ENCODE results near the gene FGF8.
A peak's percentile ranks its signal among the peaks of the same experiment; 100 is the strongest.

The FGF8 gene

DNA sequence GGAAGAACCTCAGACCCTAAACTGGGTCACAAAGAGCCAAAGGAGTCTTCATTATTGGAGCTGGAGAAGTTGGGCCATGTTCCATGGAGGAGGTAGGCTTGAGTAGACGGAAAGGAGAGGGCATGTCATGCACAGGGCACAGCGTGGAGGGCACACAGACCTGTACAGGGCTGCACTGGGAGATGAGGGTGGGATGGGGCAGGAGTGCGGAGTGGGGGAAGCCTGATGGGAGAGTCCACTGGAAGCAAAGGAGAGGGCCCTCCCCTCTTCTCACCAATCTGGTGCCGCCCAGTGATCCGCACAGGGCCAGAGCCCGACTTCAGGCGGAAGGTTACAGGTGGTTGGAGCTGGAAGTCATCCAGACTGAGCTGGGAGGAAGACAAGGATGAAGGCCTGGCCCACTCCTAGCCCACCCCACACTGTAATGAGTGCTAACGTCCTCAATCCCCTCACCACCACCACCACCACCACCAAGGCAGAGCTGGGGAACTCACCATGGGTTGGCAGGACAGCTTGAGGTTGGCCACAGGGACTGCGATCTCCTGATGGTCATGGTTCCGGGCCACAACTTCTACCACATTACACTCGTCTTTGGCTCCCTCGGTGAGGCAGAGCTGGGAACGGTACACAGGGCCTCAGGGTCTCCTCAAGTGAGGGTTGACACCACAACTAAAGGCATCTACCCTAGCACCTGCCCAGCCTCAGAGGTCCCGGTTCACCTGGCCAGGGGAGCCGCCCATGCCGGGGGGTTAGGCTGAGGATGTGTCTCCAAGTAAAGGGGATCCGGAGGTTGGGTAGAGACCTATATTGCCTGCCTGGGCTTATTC is 6.3 kb upstream of the FGF8 start:
- DNase-seq: no peak

DNA sequence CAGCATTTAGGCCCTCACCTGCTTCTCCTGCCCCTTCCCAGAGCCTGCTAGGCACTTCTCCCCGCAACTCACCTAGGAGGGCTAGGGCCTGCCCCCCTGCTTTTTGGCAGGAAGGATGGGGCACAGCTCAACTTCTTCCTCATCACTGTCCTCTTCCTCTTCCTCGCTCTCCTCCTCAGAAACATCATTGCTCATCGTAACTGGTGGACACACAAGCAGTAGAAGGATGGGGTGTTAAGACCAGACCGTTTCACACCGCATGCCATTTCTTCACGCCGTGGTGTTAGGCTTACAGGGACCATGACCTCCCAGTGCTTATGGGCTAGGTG is 5.7 kb upstream of the FGF8 start:
- no peak for DNase-seq

DNA sequence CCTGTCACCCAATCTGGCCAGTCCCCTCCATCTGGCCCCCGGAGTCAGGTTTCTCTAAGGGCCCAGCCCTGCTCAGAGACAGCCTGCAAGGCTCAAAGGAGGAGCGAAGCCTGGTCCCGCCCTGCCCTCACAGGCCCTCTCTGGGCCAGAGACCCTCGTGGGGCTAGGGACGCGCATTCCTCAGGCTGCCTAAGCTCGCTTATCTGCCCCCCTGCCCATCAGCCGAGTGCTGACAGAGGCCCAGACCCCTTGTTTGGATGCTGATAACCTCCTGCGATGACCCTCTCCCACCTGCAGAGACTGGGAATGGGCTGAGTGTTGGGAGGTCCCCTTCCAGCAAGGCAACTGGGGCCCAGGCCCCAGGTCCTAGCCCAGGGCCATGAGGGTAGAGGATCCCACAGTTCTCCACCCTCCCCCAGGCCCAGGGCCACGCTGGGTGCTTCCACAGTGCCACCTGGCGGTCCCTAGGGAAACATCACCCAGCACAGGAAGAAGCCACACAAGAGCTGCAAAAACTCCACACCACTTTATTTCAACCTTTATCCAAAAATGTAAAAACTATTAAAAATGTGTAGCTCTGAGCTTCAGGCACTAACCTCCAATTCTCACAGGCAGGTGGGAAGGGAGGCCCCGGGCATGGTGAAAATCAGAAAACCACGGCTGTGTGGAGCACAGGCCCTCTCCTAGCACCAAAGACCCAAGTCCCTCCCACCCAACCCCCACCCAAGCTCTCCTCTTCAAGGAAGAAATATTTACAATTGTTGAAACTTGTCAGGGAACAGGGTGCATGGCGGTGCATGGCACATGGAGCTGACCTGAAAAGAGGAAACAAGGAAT is 5.1 kb upstream of the FGF8 start:
- DNase-seq: peak; percentile 81

DNA sequence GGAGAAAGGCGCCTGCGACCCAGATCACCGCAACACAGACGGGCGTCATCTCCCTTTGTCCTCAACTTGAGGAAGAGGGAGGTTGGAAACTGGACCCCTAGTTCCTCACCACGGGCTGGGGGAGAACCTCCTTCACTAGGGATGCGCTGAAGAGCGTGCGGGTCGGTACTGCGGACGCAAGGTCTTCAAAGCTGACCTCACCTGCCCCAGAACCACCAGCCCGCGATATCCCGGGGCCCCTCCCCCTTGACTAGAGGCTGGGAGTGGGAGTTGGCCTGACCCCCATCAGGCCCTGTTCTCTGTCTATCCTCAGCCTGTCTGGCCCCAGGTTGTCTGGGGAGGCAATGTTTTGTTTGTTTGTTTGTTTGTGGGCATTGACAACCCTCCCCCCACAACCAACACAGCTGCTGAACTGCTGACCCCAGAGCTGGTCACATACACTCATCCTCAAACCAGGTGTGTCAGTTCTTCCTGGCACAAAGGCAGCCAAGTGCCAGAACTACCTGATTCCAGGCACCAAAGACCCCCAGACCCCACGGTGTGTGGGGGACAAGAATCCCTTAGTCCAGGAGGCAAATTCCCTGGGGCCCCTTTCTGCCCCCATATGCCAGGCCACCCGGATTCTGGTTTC is 4.4 kb upstream of the FGF8 start:
- no peak for DNase-seq

DNA sequence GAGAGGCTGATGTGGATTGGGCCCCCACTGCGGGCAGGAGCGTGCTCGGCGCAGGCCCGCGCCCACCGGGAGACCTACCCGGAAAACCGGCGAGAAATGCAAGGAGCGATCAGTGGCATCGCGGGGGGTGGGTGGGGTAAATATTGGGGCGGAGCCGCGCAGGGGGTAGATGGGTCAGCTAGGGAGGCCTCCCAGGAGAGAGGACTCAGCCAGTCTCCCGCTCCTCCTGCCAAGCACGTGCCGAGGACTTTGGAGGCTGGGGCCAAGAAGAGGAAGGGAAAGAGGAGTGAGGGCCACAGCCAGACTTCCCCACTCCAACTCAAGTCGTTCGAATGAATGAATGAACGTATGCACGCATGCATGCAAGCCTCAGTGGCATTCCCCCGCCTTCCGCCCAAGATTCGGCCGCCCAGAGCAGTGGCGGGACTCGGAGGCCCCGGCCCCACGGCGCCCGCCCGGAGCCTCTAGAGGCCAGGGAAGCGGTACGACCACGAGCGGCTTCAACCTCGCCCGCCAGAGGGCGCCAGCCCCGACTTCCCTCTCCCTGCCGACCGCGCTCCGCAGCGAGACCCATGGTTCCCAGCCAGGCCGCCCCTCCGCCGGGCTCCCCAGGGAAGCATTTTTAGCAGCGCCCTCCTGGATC is 3.8 kb upstream of the FGF8 start:
- peak; percentile 87 for DNase-seq

DNA sequence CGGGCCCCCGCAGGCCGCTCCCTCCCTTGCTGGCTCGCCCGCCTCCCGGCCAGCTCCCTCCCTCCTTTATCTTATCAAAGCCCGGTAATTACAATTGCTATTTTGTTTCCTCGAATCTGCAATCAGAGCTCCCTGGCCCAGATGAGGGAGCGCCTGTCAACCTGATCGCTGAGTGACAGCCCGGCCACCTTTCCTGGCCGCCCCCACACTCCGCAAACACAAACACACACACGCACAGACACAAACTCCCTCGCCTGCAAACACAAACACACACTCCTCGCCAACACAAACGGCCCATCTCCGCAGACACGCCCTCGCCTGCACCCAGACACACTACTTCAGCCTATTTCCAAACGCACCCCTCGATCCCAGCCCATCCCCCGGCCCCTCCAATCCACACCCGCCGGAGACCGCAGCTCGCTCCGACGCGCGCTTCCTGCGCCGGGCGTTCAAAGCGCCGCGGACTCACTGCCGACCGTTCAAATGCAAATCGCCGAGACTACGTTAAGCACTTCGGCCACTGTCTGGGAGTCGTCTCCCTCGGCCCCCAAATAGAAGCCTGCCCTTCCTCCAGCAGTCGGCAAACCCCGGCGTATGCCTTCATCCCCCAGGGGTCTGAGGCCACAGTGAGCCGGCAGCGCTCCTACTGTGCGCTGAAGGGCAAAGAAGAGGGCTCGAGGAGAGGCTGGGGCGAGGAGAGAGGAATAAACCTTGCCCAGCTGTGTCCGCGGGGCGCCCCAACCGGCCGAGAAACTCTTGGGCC is 3.0 kb upstream of the FGF8 start:
- peak; percentile 22 for DNase-seq

DNA sequence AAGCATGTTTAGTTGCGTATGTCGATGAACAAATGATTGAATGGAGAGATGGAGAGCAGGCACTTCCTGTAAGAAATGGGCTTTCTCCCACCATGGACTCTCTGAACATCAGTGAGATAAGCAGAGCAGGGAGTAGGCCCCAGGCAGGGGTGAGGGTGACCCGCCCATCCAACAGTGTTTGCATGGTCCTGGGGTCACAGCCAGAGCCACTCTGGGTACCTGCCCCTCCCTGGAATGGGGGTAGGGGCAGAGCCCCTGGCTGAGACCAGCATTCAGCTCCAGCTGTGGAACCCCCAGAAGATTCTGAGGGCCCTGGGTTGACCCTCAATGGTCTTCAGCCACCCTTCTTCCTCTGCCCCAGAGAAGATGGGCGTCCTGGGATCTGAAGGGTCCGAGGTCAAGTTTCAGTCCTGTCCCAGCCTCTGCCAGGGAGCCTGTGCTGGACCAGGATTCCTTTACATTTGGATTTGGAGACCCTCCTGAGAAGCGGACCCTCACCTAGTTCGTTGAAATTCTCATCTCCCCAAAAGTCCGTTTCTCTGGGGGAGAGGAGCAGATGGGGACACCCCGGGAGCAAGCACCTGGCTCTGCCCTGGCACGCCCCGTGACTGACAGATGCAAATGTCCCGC is 2.4 kb upstream of the FGF8 start:
- DNase-seq: no peak

DNA sequence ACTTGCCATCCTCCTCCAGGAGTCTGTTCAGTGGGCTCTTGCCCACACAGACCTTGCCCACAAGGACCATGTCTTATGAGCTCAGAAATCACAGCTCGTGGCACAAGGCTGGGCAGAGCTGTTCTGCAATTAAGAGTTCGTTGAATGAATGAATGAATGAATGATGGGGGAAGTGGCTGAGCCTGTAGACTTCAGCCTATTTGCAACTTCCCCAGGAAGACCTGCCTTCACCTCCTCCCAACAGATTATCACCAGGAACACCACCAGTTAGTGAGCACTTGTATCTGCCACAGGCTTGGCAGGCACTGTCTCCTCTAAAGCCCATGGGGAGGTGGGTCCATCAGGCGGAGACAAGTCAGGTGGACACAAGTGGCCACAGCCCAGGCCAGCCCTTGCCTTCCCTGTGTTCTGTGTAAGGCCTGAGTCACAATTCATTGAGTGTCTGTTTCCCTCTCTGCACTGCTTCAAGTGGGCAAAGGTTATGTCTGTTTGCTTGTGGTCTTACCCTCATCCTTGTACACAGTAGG is 1.8 kb upstream of the FGF8 start:
- DNase-seq: no peak

DNA sequence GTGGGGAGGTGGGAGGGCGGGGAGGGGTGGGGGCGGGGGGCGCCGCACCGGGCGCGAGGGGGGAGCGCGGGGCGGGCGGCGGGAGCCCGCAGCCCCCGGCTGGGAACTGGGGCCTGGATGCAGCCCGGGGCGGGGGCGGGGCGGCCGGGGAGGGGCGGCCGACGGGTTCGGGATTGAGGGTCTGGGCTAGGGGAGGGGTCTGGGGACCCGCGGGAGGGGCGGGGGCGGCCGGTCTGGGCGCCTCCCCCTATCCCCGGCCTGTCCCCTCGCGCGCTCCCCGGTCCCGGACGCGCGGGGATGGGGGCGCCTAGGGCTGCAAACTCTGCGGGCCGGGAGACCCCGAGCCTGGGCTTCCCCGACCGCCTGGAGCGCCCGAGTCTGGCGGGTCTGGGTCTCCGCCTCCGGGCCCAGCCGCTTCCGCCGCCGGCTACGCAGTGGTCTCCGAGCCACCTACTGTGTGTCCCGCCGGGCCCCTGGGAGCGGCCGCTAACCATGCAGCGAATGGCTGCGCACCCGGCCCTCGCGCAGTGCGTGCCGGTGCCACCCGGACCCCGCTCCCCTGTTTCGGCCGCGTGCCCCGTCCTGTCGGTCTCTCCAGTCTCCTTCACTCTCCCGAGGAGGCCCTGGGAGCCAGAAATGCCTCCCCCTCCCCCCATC is 375 bp upstream of the FGF8 start:
- no peak for DNase-seq

DNA sequence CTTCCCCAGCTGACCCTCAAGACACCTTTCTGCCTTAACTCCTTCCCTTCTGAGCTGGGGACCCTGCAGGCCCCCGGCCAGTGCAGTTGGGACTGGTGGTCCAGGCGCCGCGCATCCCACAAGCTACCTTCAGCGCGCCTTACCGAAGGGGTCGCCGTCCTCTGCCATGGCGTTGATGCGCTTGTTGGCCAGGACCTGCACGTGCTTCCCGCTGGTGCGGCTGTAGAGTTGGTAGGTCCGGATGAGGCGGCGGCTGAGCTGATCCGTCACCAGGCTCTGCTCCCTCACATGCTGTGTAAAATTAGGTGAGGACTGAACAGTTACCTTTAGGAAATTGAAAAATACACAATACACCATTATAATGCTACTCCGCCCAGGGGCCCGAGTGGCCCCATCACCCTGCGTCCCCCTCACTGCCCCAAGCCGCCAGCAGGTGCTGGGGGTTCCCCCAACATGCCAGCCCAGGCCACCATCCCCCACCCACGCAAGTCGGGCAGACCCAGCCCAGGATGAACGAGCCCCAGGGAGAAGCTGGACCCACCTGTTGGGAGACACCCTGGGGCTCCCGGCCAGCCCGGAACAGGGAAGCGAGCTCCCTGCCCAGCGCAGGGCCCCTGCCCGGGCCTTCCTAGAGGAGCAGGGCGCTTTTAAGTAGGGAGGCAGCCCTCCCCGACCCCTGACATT is 1.2 kb downstream of the FGF8 start:
- DNase-seq: no peak

DNA sequence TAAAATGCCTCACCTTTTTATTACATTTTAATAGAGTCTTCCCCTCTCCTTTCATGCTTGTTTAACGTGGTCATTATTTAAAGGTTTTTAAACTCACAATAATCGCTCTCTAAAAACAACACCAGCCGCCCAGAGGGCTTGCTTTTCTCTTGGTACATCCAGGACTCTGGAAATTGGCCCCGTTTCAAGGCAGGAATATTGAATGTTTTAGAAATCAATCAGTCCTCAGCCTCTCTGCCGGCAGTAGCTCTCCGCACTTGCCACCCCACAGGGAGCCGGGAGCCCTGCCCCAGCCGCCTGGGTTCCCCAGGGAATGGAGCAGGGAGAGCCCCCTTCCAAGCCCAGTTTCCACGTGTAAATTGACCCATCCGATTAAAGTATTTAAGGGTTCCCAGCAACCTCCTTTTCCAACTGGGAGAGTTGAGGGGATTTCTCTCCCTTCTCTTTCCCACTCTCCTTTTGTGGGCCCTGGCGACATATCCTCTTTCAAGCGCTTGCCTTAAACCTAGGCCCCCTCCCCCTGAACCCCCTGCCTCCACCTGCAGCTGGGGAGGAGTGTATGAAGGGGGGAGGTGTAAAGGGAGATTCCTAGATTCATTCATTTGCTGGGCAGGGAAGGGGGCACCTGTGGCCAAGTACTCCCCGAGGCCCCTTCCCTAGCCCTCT is 1.9 kb downstream of the FGF8 start:
- DNase-seq: no peak

DNA sequence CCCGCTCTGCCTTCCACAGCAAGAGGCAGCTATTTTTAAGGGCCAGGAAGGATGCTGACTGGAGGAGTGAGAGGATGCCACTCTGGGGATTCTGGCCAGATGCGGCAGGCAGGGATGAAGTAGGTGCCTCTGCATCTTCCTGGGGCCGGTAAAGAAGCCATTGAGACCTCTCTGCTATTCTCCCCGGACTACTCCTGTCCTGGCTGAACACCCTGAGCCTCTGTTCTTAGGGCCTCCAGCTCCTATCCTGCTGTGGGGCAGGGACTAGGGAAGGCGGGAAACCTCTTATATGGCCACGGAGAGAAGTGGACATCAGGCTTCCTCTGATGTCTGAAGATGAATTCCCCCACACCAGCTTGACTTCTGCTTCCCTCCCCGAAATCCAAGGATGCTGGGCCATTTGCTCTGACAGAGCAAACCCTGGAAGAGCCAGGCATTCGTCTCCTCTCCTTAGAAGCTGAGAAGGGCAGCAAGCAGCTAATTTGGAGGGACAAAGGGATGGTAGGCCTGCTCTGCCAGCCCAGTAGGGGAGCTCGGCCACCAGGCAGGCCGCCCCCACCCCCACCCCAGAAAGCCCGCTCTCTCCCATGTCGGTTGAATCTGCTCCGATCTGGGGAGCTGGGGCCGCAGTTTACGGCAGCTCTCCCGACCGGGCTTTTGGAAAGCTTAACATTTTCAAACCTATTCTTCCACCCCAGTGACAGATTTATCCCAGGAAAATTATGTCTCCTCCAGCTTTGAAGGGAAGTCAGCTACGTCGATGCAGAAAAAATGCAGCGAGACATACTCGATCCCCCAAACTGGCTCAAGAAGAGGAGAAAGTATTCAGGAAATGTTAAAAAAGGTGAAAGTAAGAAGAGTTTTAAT is 2.8 kb downstream of the FGF8 start:
- DNase-seq: no peak

DNA sequence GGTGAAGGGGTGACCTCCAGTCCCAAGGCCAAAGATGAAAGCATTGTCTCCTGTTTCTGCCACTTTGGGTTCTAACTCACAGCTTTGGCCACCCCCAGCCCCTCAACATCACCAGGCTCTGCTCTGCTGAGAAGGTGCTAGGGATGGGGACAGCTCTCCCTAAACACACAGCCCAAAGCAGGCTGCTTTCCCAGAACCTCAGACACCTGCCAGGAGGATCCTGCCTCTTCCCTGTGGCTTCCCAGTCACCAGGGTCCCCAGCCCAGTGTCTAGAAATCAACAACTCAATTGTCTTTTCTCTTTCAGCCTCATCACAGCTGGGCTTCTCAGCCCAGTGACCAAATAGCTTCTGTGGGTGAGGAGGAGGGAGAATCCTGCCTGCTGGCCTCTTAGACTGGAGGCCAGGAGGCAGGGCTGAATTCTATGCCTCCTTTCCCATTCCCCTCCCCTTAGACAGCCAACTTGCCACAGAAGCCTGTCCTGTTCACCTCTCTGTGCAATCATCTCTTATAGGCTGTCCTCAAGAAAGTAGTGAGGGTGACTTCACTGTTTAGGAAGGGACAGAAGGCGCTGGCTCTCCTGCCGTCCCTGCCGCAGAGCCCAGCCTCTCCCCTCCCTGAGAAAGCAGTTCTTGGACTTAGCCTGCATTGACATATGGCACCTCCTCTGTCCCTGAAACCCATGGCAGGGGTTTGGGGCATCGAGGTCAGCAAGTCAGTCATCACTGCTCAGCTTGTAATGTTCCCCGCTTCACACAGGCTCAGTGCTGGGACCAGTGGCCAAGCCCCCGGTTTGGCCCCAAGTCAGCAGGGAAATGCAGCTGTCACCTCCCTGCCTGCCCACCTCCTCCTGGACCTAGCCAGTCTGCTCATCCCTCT is 3.7 kb downstream of the FGF8 start:
- DNase-seq: no peak

DNA sequence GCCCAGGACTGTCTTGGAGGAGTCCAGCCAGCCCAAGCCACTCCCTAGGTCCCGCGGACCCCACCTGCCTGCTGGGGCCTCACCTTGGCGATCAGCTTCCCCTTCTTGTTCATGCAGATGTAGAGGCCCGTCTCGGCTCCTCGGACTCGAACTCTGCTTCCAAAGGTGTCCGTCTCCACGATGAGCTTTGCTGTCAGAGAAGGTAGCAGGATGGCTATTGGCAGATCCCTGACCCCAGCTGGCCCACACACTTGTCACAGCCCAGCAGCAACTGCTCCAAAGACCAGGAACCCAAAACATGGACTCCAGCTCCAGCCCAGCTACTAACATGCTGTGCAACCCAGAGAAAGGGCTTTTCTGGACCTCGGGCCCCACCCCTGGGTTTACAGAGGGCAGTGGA is 4.5 kb downstream of the FGF8 start:
- DNase-seq: no peak

DNA sequence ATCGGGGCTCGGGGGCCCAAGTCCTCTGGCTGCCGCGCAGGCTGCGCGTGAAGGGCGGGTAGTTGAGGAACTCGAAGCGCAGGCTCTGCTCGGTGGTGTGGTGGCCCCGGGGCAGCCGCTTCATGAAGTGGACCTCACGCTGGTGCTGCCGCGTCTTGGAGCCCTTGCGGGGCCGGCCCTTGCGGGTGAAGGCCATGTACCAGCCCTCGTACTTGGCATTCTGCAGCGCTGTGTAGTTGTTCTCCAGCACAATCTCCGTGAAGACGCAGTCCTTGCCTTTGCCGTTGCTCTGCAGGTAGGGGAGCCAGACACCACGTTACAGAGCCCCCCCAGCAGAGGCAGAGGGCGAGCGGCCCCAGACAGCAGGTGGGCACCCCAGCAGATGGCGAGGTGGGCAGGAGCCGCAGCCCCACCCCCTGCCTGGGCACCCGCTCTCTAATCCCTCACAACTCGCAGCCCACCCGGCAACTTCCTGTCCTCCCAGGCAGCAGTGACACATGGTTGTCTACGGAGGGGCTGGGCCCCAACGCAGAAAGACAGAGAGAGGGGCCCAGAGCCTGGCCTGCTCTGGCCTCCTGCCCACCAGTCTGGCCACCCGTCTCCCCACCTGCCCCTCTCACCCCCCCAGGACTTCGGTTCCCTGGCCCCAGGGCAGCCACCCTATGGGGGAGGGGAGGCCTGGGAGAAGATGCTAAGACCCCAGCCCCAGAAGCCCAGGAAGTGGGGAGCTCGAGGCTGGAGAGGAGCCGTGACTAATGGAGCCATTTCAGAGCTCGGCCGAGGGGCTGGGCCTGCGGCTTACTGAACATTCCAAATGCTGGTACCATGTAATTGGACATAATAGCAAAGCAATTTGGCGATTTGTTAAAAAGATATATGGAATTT is 5.3 kb downstream of the FGF8 start:
- no peak for DNase-seq

DNA sequence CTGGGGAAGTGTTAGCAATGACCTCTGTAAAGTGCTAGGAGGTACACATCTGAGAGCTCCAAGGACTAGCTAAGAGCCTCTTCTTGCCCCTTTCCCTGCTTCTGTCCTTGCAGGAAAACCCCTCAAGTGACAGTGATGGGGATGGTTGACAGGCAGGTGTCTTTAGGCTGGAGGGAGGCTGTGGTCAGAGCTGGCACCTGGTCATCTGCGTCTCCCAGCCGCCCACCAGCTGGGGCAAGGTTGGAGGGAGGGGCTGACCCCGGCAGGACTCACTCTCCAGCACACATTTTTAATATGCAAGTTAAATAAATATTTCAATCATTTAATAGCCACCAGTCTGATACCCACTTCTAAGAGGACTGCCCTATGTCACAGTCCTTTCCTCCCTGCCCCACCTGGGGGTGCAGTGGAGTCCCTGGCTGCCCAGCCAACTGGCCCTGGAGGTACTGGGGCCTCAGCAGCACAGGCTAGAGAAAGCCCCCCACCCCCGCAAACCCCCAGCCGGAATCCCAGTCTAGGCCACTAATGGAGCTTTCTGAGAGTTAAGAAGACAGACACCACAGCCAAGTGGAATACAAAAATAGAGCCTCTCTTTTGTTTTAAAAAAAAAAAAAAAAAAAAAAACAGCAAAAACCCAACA is 6.3 kb downstream of the FGF8 start:
- no peak for DNase-seq

DNA sequence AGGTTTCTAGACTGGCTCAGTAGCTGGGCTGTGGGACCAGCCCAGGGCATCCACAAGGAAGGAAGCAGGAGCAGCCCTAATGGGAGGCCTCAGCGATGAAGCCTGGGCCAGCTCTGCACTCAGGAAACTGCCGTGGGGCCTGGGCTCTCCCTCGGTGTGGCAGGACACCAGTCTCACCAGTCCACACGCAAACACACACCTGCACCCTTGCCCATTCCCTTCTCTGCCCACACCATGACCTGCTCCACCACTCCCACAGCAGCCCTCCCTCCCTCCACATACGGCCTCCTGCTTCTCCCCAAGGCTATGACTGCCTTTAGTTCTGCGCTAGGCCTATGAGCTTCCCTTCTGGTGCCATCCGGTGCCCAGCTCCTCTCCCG is 7.1 kb downstream of the FGF8 start:
- DNase-seq: no peak

Data from suppressor macrophage treated with lipopolysaccharide for 4 hours (primary cell).